Glutamatergic neuron (in vitro differentiated cells): ENCODE data around the gene PPM1E. TPM values are rescaled to one million over a fixed set of nuclear protein-coding genes. Genes with fewer than 3 reads are reported as not detected.
"Not testable (repeated sequence)": the region's sequence is repeated elsewhere in the genome, so short reads cannot be mapped to it uniquely, and the experiment has no call there.

Experiments
- DNase-seq: peaks from one replicate; pipeline ENCODE4 v3.0.0; 2022
- H3K27ac Mint-ChIP-seq: one replicate; pipeline ENCODE4 v1.8.0; 2020; ENCODE audit warnings: mild to moderate bottlenecking, mixed read lengths, inconsistent platforms; ENCODE audit not compliant: unreplicated experiment
- H3K27me3 Mint-ChIP-seq: one replicate; pipeline ENCODE4 v1.8.0; 2020; ENCODE audit warnings: mild to moderate bottlenecking, moderate library complexity, mixed read lengths, inconsistent platforms; ENCODE audit not compliant: unreplicated experiment
- H3K36me3 Mint-ChIP-seq: one replicate; pipeline ENCODE4 v1.8.0; 2020; ENCODE audit warnings: mild to moderate bottlenecking, mixed read lengths, inconsistent platforms; ENCODE audit not compliant: unreplicated experiment
- H3K4me1 Mint-ChIP-seq: one replicate; pipeline ENCODE4 v1.8.0; 2020; ENCODE audit warnings: mild to moderate bottlenecking, low read depth, mixed read lengths, inconsistent platforms; ENCODE audit not compliant: unreplicated experiment
- H3K4me3 Mint-ChIP-seq: one replicate; pipeline ENCODE4 v1.8.0; 2020; ENCODE audit warnings: mild to moderate bottlenecking, mixed read lengths, inconsistent platforms; ENCODE audit not compliant: unreplicated experiment
- H3K9me3 Mint-ChIP-seq: one replicate; pipeline ENCODE4 v1.8.0; 2020; ENCODE audit warnings: mild to moderate bottlenecking, moderate library complexity, mixed read lengths, inconsistent platforms; ENCODE audit not compliant: unreplicated experiment
- total RNA-seq: library from RNA; stranded (reverse); fragmentation: NEBNext Ultra II Directional; extraction: Animal tissue kit (Norgen Biotek cat#: 25700); gene quantifications from one replicate; pipeline ENCODE4 v1.2.1, GENCODE V29; 2021; ENCODE audit not compliant: unreplicated experiment
- TF ChIP-seq, protein P1 (sequence below): fragments of 200-600 bp; sonication (generic); IDR thresholded peaks from one replicate; pipeline ENCODE4 v1.5.0; 2021; ENCODE audit not compliant: partially characterized antibody, unreplicated experiment

The PPM1E gene
- total RNA-seq, 1 donor from 2014 or later, result 52.5 TPM

DNA sequence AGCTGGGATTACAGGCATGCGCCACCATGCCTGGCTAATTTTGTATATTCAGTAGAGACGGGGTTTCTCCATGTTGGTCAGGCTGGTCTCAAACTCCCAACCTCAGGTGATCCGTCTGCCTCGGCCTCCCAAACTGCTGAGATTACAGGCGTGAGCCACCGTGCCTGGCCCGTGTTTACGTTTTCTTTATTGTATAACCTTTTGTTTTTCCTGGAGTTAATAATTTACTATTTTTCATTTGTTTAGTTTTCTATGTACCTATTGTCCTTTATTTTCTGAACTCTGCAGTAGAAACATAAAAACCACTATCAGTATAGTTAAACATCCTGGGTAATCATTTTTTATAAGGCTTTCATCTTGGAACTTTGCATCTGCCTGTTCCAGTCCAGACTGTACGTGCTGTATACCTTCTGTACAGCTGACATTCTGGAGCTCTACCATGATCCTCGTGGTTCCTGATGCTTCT is 73.6 kb downstream of the PPM1E start:
- no peaks in the 10 kb centered on the region for H3K27me3 Mint-ChIP-seq
- H3K4me3 Mint-ChIP-seq, result no peak overlapping the region
- no peaks in the 10 kb centered on the region for H3K36me3 Mint-ChIP-seq
- H3K9me3 Mint-ChIP-seq, result peaks cover 4% of the 10 kb centered on the region
- no peak overlapping the region for H3K27ac Mint-ChIP-seq
- no peak for DNase-seq
- TF ChIP-seq, protein P1, sequence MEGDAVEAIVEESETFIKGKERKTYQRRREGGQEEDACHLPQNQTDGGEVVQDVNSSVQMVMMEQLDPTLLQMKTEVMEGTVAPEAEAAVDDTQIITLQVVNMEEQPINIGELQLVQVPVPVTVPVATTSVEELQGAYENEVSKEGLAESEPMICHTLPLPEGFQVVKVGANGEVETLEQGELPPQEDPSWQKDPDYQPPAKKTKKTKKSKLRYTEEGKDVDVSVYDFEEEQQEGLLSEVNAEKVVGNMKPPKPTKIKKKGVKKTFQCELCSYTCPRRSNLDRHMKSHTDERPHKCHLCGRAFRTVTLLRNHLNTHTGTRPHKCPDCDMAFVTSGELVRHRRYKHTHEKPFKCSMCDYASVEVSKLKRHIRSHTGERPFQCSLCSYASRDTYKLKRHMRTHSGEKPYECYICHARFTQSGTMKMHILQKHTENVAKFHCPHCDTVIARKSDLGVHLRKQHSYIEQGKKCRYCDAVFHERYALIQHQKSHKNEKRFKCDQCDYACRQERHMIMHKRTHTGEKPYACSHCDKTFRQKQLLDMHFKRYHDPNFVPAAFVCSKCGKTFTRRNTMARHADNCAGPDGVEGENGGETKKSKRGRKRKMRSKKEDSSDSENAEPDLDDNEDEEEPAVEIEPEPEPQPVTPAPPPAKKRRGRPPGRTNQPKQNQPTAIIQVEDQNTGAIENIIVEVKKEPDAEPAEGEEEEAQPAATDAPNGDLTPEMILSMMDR, result no peak
- H3K4me1 Mint-ChIP-seq, result peaks cover 2% of the 10 kb centered on the region

DNA sequence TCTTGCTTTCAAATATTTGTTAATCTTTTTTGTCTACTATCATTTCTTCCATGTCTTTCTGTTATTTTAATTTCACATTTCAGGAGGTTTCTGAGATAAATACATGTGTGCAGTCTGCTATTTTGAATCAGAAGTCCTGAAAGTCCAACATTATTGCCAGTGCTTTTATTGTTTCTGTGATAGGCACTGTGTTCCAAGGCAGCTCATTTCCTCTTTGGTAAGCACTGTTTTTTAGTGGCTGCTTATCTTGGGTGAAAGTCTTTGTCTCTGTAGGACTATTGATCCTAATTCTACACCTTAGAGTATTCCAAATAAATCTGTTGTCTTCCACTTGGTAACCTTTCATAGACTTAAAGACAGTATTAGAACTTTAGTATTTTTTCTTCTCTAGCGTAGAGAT is 76.1 kb downstream of the PPM1E start:
- no peak for DNase-seq
- H3K36me3 Mint-ChIP-seq, result no peaks in the 10 kb centered on the region
- peaks cover 5% of the 10 kb centered on the region for H3K9me3 Mint-ChIP-seq
- H3K27me3 Mint-ChIP-seq, result no peaks in the 10 kb centered on the region
- no peak overlapping the region for H3K27ac Mint-ChIP-seq
- TF ChIP-seq, protein P1, result no peak
- H3K4me3 Mint-ChIP-seq, result no peak overlapping the region
- H3K4me1 Mint-ChIP-seq, result peaks cover 2% of the 10 kb centered on the region

DNA sequence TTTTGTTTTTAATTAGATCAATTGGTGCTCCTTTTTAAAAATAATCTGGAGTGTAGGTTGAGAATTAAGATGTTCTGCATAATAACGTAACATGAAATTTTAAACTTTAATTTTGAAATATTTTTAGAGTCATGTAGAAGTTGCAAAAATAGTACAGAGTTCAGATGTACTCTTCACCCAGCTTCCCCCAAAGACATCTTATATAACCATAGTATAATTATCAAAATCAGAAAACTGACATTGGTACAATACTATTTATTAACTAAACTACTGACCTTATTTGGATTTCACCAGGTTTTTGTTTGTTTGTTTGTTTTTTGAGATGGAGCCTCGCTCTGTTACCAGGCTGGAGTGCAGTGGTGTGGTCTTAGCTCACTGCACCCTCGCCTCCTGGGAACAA is 76.9 kb downstream of the PPM1E start:
- TF ChIP-seq, protein P1, result no peak
- no peak overlapping the region for H3K4me3 Mint-ChIP-seq
- H3K27ac Mint-ChIP-seq, result no peak overlapping the region
- peaks cover 2% of the 10 kb centered on the region for H3K4me1 Mint-ChIP-seq
- peaks cover 5% of the 10 kb centered on the region for H3K9me3 Mint-ChIP-seq
- H3K36me3 Mint-ChIP-seq, result no peaks in the 10 kb centered on the region
- H3K27me3 Mint-ChIP-seq, result no peaks in the 10 kb centered on the region
- DNase-seq, result no peak

DNA sequence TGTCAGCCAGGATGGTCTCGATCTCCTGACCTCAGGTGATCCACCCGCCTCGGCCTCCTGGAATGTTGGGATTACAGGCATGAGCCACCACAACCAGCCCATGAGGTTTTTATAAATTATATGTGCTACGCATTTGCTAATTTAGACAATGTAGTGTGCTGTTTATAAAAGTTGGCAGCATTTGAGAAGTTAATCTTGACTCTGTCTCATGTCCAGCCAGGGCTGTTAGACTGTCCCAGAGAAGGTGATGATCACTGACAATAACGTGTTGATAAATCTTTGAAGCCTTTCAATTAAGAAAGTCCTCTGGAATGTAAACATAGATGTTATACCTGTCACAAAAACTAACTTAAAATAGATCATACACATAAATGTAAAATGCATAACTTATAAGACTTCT is 82.0 kb downstream of the PPM1E start:
- H3K4me3 Mint-ChIP-seq, result no peak overlapping the region
- H3K9me3 Mint-ChIP-seq, result peaks cover 5% of the 10 kb centered on the region
- TF ChIP-seq, protein P1, result no peak
- no peak for DNase-seq
- no peak overlapping the region for H3K27ac Mint-ChIP-seq
- peaks cover 1% of the 10 kb centered on the region for H3K27me3 Mint-ChIP-seq
- H3K4me1 Mint-ChIP-seq, result peaks cover 2% of the 10 kb centered on the region
- no peaks in the 10 kb centered on the region for H3K36me3 Mint-ChIP-seq

DNA sequence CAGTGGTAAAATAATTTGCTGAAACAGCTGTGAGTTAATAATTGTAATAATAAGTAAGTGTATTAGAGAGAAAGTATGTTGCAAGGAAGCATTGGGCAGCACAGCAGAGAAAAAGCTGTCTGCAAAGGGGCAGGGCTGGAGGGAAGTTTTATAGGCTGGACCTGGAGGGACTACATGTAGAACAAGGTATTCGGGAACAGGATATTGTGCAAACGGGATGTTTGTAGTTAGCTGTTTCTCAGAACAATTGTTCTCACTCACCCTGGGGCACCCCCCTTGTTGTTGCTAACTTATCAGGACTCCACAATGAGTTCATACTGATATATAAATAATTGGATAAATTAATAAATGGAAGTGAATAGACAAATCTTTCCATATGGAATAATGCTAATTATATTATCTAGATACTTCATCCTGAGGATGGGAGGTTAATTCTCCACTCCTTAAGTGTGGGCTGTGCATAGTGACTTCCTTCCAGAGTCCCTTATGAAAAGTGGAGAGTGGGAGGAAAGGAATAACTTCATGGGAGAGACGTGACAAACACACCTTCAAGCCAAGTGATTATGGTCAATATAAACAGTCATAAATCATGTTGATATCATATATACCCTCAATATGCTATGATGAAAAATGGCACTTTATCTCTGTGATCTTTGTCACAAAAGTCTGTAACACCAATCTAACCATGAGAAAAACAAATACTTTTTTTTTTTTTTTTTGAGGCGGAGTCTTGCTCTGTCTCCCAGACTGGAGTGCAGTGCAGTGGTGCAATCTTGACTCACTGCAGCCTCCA is 85.4 kb downstream of the PPM1E start:
- no peaks in the 10 kb centered on the region for H3K36me3 Mint-ChIP-seq
- H3K27me3 Mint-ChIP-seq, result peaks cover 1% of the 10 kb centered on the region
- DNase-seq, result no peak
- no peak overlapping the region for H3K27ac Mint-ChIP-seq
- TF ChIP-seq, protein P1, result no peak
- no peak overlapping the region for H3K4me3 Mint-ChIP-seq
- H3K9me3 Mint-ChIP-seq, result peaks cover 1% of the 10 kb centered on the region
- H3K4me1 Mint-ChIP-seq, result no peaks in the 10 kb centered on the region

DNA sequence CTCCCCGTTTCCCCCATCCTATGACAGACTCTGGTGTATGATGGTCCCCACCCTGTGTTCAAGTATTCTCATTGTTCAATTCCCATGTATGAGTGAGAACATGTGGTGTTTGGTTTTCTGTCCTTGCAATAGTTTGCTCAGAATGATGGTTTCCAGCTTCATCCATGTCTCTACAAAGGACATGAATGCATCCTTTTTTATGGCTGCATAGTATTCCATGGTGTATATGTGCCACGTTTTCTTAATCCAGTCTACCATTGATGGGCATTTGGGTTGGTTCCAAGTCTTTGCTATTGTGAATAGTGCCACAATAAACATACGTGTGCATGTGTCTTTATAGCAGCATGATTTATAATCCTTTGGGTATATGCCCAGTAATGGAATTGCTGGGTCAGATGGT is 90.8 kb downstream of the PPM1E start:
- H3K27ac Mint-ChIP-seq, DNase-seq, H3K4me1 Mint-ChIP-seq, H3K36me3 Mint-ChIP-seq, H3K27me3 Mint-ChIP-seq, H3K9me3 Mint-ChIP-seq, H3K4me3 Mint-ChIP-seq: not testable (repeated sequence)

DNA sequence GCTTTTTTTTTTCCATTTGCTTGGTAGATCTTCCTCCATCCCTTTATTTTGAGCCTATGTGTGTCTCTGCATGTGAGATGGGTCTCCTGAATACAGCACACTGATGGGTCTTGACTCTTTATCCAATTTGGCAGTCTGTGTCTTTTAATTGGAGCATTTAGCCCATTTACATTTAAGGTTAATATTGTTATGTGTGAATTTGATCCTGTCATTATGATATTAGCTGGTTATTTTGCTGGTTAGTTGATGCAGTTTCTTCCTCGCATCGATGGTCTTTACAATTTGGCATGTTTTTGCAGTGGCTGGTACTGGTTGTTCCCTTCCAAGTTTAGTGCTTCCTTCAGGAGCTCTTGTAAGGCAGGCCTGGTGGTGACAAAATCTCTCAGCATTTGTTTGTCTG is 94.5 kb downstream of the PPM1E start:
- DNase-seq, H3K4me3 Mint-ChIP-seq, H3K27me3 Mint-ChIP-seq, H3K36me3 Mint-ChIP-seq, H3K27ac Mint-ChIP-seq, H3K9me3 Mint-ChIP-seq, H3K4me1 Mint-ChIP-seq: not testable (repeated sequence)
